Activated CD8-positive, alpha-beta memory T cell treated with anti-CD3 and anti-CD28 coated beads, Interleukin-2, amount 50 U/mL, for 48 hours (primary cell): ENCODE data around the gene STT3B.
"Not testable (repeated sequence)": the region's sequence is repeated elsewhere in the genome, so short reads cannot be mapped to it uniquely, and the experiment has no call there.

Source experiments
- DNase-seq: peaks from one replicate; pipeline ENCODE4 v3.0.0-alpha.2; 2020

STT3B gene

DNA sequence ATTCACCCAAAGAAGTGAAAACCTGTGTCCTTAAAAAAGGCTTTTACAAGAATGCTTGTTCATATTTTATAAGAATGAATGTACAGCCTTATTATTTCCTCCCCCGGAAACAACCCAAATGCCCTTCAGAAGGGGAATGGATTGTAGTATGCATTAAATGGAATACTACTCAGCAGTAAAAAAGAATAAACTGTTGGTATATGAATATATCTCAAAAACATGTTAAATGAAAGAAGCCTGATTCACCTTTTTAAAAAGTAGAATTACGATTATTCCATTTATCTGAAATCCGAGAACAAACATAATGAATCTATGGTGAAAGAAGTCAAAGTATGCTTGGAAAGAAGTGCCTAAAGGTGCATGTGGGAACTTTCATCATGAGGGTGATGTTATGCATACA, 20.5 kb downstream of the STT3B start:
- DNase-seq: no peak

DNA sequence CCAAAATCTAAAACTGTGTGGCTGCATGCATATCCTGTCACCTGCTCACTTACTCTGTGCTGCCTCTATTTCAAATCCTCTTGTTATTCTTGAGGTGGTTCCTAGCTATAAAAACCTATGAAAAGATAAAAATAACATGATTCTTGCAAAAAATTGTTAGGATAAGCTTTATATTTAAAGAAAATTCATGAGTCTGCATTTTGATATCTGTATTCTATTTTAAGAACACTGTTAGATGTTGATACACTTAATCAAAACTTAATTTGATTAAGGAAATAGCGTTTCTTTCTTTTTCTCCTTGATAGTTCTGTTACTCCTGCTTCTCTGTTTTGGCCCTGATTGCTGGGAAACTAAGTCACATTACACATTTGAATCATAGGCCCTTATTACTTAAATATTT, 22.5 kb downstream of the STT3B start:
- DNase-seq: no peak

DNA sequence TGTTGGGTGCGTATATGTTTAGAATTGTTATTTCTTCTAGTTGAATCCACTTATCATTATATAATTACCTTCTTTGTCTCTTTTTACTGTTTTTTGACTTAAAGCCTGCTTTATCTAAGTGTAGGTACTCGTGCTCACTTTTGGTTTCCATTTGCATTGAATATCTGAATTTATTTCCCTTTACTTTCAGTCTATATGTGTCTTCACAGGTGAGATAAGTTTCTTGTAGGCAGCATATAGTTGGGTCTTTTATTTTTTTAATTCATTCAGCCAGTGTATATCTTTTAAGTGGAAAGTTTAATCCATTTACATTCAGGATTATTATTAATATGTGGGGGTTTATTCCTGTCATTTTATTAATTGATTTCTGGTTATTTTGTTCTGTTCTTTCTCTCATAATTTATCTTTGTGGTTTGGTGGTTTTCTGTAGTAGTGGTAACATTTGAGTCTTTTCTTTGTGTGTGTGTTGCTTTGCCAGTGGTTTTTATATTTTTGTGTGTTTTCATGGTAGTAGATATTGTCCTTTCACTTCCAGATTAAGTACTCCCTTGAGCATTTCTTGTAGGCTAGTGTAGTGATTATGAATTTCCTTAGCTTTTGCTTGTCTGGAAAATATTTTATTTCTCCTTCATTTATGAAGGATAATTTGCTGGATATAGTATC, 27.3 kb downstream of the STT3B start:
- no peak for DNase-seq

DNA sequence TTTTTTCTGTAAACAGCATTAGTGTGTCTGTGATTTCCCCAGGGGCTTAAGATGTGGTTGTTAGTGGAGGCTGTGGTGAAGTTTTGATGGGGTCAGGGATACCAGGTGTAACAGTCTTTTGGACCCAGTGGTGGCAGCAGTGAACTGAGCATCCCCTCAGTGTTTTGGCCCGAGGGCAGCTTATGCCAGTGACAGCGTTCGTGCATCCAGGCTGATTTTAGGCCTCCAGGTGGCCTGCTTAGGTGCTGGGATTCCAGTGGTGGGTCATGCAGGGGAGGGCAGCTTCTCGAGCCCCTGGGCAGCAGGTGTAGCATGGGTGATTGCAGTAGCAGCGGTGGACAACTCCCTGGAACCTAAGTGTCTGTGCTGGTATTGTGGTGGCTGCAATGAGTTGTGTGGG, 29.2 kb downstream of the STT3B start:
- no peak for DNase-seq

DNA sequence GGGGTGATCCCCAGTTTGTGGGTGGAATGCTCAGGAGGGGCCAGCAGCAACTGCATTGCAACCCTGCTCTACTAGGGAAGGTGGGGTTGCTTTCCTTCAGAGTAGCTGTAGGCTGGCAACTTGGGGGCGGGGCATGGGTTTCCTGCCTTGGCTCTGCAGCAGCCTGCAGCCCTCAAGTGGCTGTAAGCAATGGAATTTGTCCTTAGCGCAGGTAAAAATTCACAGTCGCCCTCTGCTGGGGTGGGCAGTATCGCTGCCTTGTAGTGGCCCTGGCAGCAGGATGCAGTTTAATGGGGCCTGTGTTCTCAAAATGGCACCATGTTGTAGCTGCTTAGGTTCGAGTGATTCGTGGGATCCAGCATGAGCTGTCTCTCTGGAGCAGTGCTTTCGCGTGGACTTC, 29.8 kb downstream of the STT3B start:
- DNase-seq: no peak

DNA sequence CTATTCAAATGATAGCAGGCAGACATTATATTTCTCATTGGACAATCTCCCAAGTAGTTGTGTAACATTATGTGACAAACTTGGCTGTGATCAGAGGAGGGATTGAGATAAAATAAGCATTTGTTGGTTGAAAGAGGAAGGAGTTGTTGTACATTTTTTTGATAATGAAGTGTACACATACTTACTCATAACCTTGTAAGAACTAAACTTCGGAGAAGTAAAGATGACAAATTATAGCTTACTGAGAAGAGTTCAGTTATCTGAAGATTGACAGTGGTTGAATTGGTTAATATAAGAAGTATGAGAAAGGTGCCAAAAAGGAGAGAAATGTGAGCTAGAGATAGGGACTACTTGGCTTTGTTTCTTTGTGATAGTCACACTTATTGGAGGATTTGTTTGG, 32.6 kb downstream of the STT3B start:
- no peak for DNase-seq

DNA sequence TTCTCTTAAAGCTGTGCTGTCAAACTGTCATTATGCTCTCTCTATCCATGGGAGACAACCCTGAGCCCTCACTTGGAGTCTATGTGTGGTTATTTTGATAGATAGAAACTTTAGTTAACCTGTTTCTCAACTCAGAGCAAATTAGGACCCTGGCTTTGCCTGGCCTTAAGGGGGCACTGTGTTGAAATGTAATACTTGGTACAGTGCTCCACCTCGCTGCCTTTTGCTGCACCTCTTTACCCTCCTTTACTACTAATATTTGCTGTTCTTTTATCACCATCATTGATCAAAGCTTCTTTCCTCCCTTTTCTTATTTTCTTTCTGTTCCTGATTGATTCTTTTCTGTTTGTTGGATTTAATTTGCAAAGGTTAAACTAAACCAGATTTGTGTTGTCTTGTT, 34.3 kb downstream of the STT3B start:
- no peak for DNase-seq

DNA sequence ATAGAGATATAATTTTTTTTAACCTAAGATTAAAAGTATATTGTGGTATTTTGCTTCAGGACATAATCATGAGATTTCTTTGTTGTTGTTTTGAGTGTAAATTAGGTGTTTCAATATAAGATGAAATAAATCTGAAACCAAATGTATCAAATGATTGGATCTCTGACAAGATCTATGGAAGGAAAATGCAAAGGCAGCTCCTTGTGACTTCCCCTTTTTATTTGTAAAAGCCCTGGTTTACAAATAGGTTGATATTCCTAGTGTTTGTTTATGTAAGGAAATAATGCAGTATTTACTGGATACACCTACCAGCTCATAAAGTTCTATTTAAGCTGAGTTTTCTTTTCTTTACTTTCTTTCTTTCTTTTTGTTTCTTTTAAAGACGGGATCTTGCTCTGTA, 35.9 kb downstream of the STT3B start:
- no peak for DNase-seq

DNA sequence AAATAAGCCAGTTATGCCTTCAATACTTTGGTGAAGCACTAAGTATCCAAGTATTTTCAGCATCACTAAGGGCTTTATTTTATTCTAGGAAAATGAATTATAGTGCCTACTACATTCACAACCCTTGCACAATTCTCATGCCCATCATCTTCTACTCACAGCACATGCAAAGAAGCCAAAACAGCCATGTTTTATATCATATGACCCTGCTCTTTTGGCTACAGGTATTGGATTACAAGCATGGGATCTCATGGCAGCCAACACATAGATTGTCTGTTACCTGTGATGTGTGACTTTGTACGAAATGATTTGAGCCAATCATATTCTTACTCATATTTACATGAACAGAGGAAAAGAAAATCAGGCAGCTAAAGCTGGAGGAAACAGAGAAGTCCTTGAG, 38.6 kb downstream of the STT3B start:
- DNase-seq: no peak

DNA sequence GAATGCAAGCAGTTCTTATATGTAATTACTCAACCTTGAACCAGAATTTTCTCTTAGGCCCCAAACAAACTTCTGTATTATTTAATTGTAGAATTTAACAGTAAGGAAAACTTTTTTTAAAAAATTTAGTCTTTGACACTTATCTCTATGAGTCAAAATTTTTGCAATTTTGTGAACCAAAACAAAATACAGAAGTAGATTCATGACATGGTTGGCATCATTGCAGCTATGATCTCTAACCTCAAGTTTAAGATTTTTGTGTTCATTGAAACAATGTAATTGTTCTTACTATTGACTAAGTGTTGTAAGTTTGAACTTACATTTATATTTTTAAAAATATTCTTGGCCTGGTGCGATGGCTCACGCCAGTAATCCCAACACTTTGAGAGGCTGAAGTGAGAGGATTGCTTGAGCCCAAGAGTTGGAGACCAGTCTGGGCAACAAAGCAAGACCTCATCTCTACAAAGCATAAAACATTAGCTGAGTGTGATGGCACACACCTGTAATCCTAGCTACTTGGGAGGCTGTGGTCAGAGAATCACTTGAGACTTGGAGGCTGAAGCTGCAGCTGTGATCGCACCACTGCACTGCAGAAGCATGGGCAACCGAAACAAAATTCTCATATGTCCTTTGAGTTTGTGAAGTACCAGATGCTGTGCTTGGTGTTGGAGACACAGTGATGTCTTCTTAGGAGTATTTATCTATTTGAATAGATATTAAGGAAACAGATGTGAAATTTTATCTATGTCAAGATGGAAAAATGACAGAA, 39.7 kb downstream of the STT3B start:
- DNase-seq: no peak

DNA sequence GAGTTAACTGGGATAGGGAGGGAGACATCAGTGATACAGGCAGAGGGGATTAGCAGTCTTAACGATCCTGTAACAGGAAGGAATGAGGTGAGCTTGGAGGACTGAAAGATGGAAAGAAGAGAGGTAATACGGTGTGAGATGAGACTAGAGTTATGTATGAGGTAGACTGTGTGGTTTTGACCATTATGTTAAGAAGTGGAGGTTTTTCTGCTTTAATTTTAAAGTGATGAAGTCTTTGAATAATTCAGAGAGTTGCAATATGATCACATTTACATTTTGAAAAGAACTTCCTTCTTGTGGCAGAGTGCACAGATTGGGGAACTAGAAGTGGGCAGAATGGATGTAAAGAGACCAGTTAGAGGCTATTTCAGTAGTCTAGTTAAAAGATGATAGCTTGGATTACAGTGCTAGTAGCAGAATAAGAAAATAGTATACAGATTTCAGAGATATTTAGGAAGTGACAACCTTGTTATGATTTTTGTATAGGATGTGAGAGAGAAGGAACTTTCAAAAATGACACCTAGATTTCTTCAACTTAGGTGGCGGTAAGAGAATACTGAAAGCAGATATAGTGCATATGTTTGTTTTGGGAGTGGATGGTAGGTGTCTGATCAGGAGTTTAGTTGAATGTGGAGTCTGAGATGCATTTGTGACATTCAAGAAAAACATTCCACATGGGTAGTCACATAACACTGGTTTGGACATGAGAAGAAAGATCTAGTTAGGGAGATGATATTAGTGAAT, 40.5 kb downstream of the STT3B start:
- no peak for DNase-seq

DNA sequence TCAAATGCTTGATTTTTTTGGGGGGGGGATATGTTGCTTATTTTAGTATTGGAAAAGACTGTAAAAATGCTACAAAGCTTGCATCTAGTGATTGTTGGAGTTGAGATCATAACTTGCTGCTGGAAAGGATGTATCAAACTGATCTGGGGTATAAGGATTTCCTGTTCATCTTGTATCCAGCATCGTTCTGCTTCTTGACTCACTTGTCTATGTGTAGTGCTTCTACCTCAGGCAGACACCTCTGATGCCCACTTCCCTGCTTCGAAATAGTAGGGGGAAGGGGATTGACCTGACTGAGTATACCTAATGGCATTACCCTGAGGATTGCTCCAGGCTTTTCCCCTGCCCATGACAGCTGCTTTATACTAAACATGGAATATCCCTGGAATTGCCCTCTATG, 42.7 kb downstream of the STT3B start:
- no peak for DNase-seq

DNA sequence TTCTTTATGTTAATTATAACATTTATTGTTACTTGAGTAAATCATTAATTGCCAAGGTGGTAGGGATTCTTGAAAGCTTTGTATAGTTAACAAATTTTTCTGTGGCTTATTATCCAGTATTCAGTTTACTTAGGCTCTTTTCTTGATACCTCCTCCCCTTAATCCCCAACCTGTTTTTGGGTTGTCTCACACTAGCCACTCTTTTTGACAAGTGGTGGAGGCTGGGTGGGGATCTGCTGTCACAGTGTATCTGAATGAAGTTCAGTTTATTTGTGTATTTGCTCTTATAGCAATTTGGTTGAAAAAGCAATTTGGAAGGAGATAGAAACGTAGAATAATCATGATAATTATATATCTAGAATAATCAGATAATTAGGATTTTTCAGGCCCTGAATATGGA, 43.8 kb downstream of the STT3B start:
- no peak for DNase-seq

DNA sequence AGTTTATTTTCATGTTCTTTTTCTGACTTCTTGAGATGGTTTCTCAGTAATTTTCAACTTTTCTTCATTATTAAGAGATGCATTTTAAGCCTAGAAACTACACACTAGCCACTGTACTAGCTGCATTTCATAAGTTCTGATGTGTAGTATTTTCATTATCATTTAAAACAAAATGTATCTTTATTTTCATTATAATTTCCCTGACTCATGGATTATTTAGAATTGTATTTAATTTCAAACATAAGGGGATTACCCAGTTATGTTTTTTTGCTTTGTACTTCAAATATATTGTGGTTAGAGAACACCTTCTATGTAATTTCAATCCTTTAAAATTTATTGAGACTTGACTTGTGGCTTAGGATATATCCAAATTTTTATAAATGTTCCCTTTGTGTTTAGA, 44.5 kb downstream of the STT3B start:
- no peak for DNase-seq

DNA sequence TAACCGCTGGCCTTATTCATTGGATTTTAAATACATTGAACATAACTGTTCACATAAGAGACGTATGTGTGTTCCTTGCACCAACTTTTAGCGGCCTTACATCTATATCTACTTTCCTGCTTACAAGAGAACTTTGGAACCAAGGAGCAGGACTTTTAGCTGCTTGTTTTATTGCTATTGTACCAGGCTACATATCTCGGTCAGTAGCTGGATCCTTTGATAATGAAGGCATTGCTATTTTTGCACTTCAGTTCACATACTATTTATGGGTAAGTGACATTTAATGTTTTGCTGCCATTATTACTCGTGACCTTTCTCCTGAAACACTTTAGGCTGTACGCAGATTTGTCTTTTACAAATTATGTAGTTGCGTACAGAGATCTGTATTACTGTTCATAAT, 47.1 kb downstream of the STT3B start:
- DNase-seq: no peak

DNA sequence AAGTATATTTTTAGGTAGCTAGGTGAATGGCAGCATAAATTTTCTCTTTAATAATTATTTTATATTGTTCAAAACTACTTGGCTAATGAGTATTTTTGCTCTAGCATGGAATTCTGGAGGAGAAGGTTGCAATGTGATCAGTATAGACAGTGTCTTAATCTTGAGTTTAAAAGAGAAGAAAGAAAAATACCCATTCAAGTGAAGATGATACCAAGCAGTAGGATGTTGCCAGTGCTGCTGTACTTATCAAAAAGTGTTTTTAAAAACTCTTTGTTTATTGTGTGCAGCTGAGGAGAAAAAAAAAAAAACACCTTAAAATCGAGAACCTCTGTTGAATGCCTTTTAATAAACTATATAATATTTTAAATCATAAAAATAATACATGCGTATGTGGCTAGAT, 47.9 kb downstream of the STT3B start:
- DNase-seq: no peak

DNA sequence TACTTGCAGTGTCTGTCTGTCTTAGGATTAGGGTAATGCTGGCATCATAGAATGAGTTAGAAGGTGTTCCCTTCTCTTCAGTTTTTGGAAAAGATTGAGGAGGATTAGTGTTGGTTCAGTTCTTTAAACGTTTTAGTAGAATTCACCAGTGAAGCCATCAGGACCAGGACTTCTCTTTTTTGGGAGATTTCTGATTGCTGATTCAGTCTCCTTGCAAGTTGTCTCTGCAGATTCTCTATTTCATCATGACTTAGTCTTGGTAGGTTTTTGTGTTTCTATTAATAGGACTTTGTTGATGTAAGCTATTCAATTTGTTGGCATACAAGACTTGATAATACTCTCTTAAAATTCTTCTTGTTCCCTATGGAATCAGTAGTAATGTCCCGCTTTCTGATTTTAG, 48.9 kb downstream of the STT3B start:
- DNase-seq: no peak

DNA sequence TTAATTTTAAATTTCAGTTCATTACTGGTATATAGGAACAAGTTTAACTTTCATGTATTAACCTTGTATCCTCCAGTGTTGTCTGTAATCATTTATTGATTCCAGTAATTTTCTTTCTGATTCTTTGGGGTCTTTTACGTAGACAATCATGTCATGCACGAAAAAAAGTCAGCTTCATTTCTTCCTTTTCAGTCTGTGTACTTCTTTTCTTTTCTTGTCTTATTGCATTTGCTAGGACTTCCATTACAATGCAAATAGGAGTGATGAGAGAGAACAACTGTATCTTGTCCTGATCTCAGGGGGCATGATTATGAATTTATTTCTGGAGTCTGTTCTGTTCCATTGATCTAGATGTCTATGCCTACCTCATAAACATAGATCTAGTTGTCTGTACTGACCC, 56.5 kb downstream of the STT3B start:
- DNase-seq: no peak

DNA sequence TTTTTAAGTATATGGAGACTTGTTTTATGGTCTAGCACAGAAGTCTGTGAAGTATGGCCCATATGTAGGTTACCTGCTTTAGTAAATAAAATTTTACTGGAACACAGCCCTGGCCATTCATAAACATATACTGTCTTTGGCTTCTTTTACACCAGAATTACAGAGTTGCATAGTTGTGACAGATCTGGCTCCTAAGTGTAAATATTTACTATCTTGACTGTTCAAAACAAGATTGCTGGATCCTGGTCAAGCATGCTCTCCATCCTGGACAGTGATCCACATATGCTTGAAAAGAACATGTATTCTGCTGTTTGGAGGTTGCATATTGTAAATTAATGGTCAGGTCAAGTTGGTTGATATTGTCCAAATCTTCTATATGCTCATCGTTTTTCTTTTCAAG, 57.9 kb downstream of the STT3B start:
- no peak for DNase-seq

DNA sequence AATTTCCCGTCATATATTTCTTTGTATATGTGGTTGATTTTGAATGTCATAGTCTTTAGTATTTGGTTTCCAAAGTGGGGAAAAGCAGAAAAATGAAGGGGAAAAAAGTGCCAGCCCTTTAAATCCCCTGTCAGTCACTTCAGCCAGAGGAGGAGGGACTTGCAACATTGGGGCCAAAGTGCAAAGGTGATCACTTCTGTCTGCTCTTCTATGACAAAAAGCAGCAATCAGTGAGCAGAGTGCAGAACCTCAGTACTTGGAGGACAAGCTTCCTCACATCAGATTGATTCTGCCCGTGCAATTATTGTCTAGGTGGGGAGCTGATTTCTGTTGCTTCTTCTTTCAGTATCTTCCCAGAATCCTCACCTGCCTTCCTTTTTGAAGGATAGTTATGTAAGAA, 60.0 kb downstream of the STT3B start:
- no peak for DNase-seq

DNA sequence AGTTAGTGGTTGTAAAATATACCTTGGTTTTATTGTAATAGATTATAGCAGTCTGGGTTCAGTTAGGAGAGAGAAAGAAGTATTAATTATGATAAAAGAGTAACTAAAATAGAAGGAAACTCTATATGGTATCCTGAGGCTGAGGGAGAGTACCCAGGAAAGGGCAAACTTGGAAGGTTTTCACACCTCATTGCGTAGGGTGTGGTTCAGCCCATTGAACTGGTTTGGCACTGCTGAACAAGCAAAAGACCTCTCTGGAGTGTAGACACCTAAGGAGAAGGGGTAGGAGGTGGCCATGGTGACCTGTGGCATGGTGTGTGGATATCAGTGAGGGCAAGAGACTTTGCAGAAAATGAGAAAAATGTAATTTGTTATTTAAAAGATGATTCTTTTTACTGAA, 63.5 kb downstream of the STT3B start:
- no peak for DNase-seq

DNA sequence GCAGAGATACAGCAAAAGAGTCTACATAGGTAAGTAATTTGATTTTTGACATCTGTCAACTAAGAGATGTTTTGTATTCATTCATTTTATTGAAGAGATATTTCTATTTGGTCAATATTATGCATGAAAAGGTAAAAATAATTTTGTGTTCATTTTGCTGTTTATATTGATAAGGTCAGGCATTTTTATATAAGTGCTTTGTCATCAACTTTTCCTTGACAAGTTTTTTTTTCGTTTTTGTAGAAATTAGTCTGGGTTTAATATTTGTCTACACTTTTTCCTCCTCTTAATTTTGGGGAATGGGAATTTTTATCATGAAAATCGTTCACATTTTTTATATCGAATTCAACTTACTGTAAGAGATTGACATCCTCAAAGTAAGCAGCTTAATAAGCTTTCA, 67.7 kb downstream of the STT3B start:
- DNase-seq: no peak

DNA sequence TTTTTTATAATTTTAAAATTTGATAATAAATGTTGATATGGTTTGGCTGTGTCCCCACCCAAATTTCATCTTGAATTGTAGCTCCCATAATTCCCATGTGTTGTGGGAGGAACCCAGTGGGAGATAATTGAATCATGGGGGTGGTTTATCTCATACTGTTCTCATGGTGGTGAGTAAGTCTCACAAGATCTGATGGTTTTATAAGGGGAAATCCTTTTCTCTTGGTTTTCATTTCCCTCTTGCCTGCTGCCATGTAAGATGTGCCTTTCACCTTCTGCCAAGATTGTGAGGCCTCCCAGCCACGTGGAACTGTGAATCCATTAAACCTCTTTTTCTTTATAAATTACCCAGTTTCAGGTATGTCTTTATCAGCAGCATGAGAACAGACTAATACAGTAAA, 72.6 kb downstream of the STT3B start:
- DNase-seq: not testable (repeated sequence)

DNA sequence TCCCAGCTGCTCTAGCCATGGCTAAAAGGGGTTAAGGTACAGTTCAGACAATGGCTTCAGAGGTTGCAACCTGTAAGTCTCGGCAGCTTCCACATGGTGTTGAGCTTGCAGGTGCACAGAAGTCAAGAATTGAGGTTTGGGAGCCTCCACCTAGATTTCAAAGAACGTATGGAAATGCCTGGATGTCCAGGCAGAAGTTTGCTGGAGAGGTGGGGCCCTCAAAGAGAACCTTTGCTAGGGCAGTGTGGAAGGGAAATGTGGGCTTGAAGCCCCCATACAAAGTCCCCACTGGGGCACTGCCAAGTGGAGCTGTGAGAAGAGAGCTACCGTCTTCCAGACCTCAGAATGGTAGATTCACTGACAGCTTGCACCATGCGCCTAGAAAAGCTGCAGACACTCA, 73.7 kb downstream of the STT3B start:
- DNase-seq: no peak
